RKO (cell line): ENCODE results near the gene RBM3.

Source experiments
- DNase-seq: peaks from one replicate; pipeline ENCODE4 v3.0.0-alpha.2; 2016; ENCODE audit warnings: low spot score

The RBM3 gene

GRCh38 chrX:48626401-48627298 lies 52.4 kb downstream of the RBM3 start:
- no peak for DNase-seq
